ENCODE results near the gene SNHG17.

DNA sequence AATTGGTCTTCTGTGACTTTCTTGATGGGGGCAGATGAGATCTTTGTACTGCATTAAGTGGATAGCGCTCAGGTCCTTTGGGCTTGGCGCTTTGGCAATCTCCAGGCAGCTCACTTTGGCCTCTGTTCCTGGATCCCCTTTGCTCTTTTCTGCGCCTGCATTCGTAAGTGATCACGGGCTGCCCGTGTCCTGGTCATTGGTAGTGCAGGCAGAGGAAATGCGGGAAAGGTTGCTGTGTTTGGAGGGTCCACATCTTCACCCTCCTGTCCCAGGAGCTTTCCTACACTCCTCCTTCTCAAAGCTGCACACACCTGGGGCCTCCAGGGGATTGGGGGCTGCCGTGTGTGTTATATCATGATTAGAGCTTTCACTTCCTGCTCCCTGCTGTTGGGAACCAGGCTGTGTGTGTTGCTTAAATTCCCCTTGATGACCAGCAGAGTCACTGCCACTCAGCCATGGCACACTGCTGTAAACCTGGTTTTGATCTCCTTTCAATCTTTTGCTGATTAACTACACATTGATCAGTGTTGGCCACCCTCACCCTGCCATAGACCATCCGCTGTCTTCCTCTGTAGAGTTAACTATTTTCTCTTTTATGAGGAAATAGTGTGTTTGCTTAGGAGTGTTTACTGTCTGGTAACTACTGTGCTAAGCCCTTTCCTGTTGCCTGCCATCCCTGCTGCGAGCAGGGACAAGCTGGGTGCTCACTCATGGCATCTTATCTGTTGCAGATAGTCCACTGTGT lies 13.0 kb upstream of the SNHG17 start:
- TF ChIP-seq, protein P1, sequence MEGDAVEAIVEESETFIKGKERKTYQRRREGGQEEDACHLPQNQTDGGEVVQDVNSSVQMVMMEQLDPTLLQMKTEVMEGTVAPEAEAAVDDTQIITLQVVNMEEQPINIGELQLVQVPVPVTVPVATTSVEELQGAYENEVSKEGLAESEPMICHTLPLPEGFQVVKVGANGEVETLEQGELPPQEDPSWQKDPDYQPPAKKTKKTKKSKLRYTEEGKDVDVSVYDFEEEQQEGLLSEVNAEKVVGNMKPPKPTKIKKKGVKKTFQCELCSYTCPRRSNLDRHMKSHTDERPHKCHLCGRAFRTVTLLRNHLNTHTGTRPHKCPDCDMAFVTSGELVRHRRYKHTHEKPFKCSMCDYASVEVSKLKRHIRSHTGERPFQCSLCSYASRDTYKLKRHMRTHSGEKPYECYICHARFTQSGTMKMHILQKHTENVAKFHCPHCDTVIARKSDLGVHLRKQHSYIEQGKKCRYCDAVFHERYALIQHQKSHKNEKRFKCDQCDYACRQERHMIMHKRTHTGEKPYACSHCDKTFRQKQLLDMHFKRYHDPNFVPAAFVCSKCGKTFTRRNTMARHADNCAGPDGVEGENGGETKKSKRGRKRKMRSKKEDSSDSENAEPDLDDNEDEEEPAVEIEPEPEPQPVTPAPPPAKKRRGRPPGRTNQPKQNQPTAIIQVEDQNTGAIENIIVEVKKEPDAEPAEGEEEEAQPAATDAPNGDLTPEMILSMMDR (IDR thresholded peaks at IDR 0.05): no peak
- TF ChIP-seq POLR2A (IDR thresholded peaks at IDR 0.05): no peak

Data from uterus (tissue), 2 donors.